ENCODE data around the gene SLC35B2.

The SLC35B2 gene

DNA sequence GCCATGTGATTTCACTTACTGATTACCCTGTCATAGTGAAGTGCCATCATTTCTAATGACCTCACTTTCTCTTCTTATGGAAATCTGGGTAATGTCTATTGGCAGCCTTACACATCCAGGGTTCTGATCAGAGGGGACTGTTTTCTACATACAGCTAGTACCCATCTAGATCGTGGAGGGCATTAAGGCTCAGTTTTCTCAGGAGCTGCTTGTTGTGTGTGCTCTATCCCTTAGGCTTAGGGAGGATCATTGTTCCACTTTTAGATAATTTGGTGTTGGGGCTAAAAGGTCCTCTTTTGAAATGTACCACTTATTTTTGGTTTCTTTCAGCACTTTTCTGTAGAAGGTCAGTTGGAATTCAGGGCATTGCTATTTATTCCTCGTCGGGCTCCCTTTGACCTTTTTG is 6.6 kb downstream of the SLC35B2 start:
- TF ChIP-seq, protein P1, sequence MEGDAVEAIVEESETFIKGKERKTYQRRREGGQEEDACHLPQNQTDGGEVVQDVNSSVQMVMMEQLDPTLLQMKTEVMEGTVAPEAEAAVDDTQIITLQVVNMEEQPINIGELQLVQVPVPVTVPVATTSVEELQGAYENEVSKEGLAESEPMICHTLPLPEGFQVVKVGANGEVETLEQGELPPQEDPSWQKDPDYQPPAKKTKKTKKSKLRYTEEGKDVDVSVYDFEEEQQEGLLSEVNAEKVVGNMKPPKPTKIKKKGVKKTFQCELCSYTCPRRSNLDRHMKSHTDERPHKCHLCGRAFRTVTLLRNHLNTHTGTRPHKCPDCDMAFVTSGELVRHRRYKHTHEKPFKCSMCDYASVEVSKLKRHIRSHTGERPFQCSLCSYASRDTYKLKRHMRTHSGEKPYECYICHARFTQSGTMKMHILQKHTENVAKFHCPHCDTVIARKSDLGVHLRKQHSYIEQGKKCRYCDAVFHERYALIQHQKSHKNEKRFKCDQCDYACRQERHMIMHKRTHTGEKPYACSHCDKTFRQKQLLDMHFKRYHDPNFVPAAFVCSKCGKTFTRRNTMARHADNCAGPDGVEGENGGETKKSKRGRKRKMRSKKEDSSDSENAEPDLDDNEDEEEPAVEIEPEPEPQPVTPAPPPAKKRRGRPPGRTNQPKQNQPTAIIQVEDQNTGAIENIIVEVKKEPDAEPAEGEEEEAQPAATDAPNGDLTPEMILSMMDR (IDR thresholded peaks at IDR 0.05): no peak
- Histone ChIP-seq H3K27ac (no peak overlapping the region), H3K27me3 (ENCODE audit: control insufficient read depth, insufficient read depth, low read length) (no peaks in the 10 kb centered on the region)

DNA sequence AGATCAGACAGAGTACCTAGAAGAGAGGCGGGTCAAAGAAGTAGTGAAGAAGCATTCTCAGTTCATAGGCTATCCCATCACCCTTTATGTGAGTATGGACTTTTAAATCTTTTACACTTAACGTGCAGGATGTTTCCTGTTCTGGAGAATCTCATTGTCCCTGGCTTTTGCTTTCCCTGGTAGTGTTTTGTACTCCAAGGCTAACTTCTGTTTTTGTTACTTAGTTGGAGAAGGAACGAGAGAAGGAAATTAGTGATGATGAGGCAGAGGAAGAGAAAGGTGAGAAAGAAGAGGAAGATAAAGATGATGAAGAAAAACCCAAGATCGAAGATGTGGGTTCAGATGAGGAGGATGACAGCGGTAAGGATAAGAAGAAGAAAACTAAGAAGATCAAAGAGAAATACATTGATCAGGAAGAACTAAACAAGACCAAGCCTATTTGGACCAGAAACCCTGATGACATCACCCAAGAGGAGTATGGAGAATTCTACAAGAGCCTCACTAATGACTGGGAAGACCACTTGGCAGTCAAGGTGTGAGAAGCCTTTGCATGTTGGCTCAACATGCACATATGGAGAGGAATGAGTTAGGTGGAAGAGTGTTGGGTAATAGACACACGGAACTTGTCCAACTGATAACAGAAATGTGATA is 7.1 kb downstream of the SLC35B2 start:
- no peak overlapping the region for H3K4me2 ChIP-seq (ENCODE audit: low read length)
- no peak overlapping the region for H3K9ac ChIP-seq
- no peaks in the 10 kb centered on the region for H3K9me3 ChIP-seq (ENCODE audit: control insufficient read depth, low read length)
- no peaks in the 10 kb centered on the region for H3K36me3 ChIP-seq (ENCODE audit: control insufficient read depth, insufficient read depth, low read length)
- peaks cover 8% of the 10 kb centered on the region for H3K4me1 ChIP-seq
- no peak overlapping the region for H3K4me3 ChIP-seq (ENCODE audit: low read depth, low read length)
- no peak overlapping the region for H2AFZ ChIP-seq
- H3K27ac ChIP-seq: no peak overlapping the region
- H3K79me2 ChIP-seq: peaks cover 15% of the 10 kb centered on the region
- H3K27me3 ChIP-seq (ENCODE audit: control insufficient read depth, insufficient read depth, low read length): no peaks in the 10 kb centered on the region
- TF ChIP-seq, protein P1 (IDR thresholded peaks at IDR 0.05): no peak

More for the DNA sequence above, 6.6 kb downstream of the SLC35B2 start:
- Histone ChIP-seq H3K9ac (no peak overlapping the region), H3K79me2 (peaks cover 15% of the 10 kb centered on the region), H3K9me3 (ENCODE audit: control insufficient read depth, low read length) (no peaks in the 10 kb centered on the region), H2AFZ (no peak overlapping the region), H3K36me3 (ENCODE audit: control insufficient read depth, insufficient read depth, low read length) (no peaks in the 10 kb centered on the region), H3K4me1 (peaks cover 7% of the 10 kb centered on the region), H3K4me3 (ENCODE audit: low read depth, low read length) (no peak overlapping the region), H3K4me2 (ENCODE audit: low read length) (no peak overlapping the region)

DNA sequence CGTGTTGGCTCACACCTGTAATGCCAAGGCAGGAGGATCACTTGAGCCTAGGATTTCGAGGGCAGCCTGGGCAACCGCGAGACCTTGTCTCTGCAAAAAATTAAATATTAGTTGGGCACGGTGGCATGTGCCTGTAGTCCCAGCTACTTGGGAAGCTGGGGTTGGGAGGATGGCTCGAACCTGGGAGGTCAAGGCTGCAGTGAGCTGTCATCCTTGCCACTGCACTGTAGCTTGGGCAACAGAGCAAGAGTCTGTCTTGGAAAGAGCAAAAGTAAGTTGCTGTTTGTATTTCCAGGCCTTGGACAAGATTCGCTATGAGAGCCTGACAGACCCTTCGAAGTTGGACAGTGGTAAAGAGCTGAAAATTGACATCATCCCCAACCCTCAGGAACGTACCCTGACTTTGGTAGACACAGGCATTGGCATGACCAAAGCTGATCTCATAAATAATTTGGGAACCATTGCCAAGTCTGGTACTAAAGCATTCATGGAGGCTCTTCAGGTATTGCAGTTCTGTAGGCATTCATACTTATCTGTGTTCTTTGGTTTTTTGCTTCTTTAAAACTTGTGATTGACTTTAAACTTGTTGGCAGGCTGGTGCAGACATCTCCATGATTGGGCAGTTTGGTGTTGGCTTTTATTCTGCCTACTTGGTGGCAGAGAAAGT is 8.1 kb downstream of the SLC35B2 start:
- no peaks in the 10 kb centered on the region for H3K9me3 ChIP-seq (ENCODE audit: control insufficient read depth, low read length)
- H3K9ac ChIP-seq: no peak overlapping the region
- H3K4me1 ChIP-seq: peaks cover 8% of the 10 kb centered on the region
- H3K79me2 ChIP-seq: peaks cover 15% of the 10 kb centered on the region
- H3K27ac ChIP-seq: no peak overlapping the region
- no peaks in the 10 kb centered on the region for H3K36me3 ChIP-seq (ENCODE audit: control insufficient read depth, insufficient read depth, low read length)
- TF ChIP-seq, protein P1 (IDR thresholded peaks at IDR 0.05): no peak
- H3K4me2 ChIP-seq (ENCODE audit: low read length): peak overlapping the region; percentile 18
- H3K4me3 ChIP-seq (ENCODE audit: low read depth, low read length): peak overlapping the region; percentile 99
- H2AFZ ChIP-seq: no peak overlapping the region
- no peaks in the 10 kb centered on the region for H3K27me3 ChIP-seq (ENCODE audit: control insufficient read depth, insufficient read depth, low read length)

DNA sequence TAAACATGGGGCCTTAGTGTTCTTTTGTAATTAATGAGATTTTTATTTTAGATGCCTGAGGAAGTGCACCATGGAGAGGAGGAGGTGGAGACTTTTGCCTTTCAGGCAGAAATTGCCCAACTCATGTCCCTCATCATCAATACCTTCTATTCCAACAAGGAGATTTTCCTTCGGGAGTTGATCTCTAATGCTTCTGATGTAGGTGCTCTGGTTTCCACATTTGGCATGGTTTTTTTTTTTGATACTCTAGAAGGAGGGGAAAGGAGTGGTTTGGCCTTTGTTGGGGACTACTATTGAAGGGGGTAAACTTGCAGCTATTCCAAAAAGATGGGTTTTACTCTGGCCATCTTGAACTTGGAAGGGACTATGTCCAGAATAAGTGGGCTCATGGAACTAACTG is 8.7 kb downstream of the SLC35B2 start:
- Histone ChIP-seq H3K9ac (no peak overlapping the region), H3K4me1 (peaks cover 8% of the 10 kb centered on the region), H3K36me3 (ENCODE audit: control insufficient read depth, insufficient read depth, low read length) (no peaks in the 10 kb centered on the region), H3K4me3 (ENCODE audit: low read depth, low read length) (peak overlapping the region; percentile 99), H3K27me3 (ENCODE audit: control insufficient read depth, insufficient read depth, low read length) (no peaks in the 10 kb centered on the region), H3K79me2 (peaks cover 15% of the 10 kb centered on the region), H3K27ac (peak overlapping the region; percentile 100), H3K9me3 (ENCODE audit: control insufficient read depth, low read length) (no peaks in the 10 kb centered on the region), H3K4me2 (ENCODE audit: low read length) (peak overlapping the region; percentile 94), H2AFZ (no peak overlapping the region)
- TF ChIP-seq, protein P1 (IDR thresholded peaks at IDR 0.05): no peak

Measured in parathyroid adenoma (tissue), 2 donors.